Stimulated activated CD8-positive, alpha-beta memory T cell treated with anti-CD3 and anti-CD28 coated beads, Interleukin-12 subunit alpha, Interleukin-12 subunit beta, amount 100 ng/mL, for 1 hour (primary cell): ENCODE results near the gene DIP2A.
"Not testable (repeated sequence)": the region's sequence is repeated elsewhere in the genome, so short reads cannot be mapped to it uniquely, and the experiment has no call there.

ENCODE experiments used
- DNase-seq: peaks from one replicate; pipeline ENCODE4 v3.0.0-alpha.2; 2020; ENCODE audit warnings: low read depth

The DIP2A gene

GRCh38 chr21:46448855-46449254 lies 9.8 kb upstream of the DIP2A start:
- not testable (repeated sequence) for DNase-seq

- no peak for DNase-seq
Measured at GRCh38 chr21:46452710-46453109, 6.0 kb upstream of the DIP2A start.

- no peak for DNase-seq
Measured at GRCh38 chr21:46454142-46454541, 4.5 kb upstream of the DIP2A start.

GRCh38 chr21:46454634-46455390 lies 3.9 kb upstream of the DIP2A start:
- DNase-seq = no peak

- DNase-seq = no peak
Measured at GRCh38 chr21:46455575-46456385, 2.9 kb upstream of the DIP2A start.

- DNase-seq = no peak
Measured at GRCh38 chr21:46456750-46457149, 1.9 kb upstream of the DIP2A start.

- DNase-seq = no peak
Measured at GRCh38 chr21:46457801-46458314, 833 bp upstream of the DIP2A start.

GRCh38 chr21:46459024-46459355 lies 299 bp downstream of the DIP2A start:
- no peak for DNase-seq

GRCh38 chr21:46459356-46460112 lies 843 bp downstream of the DIP2A start:
- DNase-seq = no peak

GRCh38 chr21:46461909-46462308 lies 3.2 kb downstream of the DIP2A start:
- no peak for DNase-seq

- DNase-seq = not testable (repeated sequence)
Measured at GRCh38 chr21:46465153-46465552, 6.5 kb downstream of the DIP2A start.

- no peak for DNase-seq
Measured at GRCh38 chr21:46465651-46466050, 7.0 kb downstream of the DIP2A start.

- no peak for DNase-seq
Measured at GRCh38 chr21:46468108-46468774, 9.6 kb downstream of the DIP2A start.

- DNase-seq = no peak
Measured at GRCh38 chr21:46469275-46469674, 10.6 kb downstream of the DIP2A start.

GRCh38 chr21:46471514-46471913 lies 12.8 kb downstream of the DIP2A start:
- DNase-seq = no peak

GRCh38 chr21:46472246-46472645 lies 13.6 kb downstream of the DIP2A start:
- no peak for DNase-seq

- no peak for DNase-seq
Measured at GRCh38 chr21:46474382-46474781, 15.7 kb downstream of the DIP2A start.

- no peak for DNase-seq
Measured at GRCh38 chr21:46475296-46475695, 16.6 kb downstream of the DIP2A start.

- no peak for DNase-seq
Measured at GRCh38 chr21:46477765-46478164, 19.1 kb downstream of the DIP2A start.

GRCh38 chr21:46478910-46479309 lies 20.2 kb downstream of the DIP2A start:
- DNase-seq = no peak

- no peak for DNase-seq
Measured at GRCh38 chr21:46480466-46480865, 21.8 kb downstream of the DIP2A start.

GRCh38 chr21:46482225-46482845 lies 23.6 kb downstream of the DIP2A start:
- no peak for DNase-seq
